ENCODE data around the gene ROM1. TPM values are rescaled to one million over a fixed set of nuclear protein-coding genes. Genes with fewer than 3 reads are reported as not detected.
A peak's percentile ranks its signal among the peaks of the same experiment; 100 is the strongest.

ROM1 gene
- total RNA-seq, 1 donor from 2014 or later: 1.2 TPM

- TF ChIP-seq CTCF (conservative IDR thresholded peaks at IDR 0.05; ENCODE audit: low read depth, low read length): peak; percentile 6
- H3K4me3 ChIP-seq (ENCODE audit: low read depth, low read length): peak within 1 kb of the TSS; percentile 85
- peak; percentile 95 for DNase-seq (ENCODE audit: low read depth)
Observed at GRCh38 chr11:62591448-62592145, 21.5 kb upstream of the ROM1 start, which contains the start of gene TUT1. Gene TUT1 (minus strand): TSS chr11:62591523. CDS start chr11:62591485, 38 bp downstream.

GRCh38 chr11:62592146-62592815, 20.8 kb upstream of the ROM1 start:
- H3K4me3 ChIP-seq (ENCODE audit: low read depth, low read length): peak overlapping the region; percentile 85
- no peak for TF ChIP-seq CTCF (conservative IDR thresholded peaks at IDR 0.05; ENCODE audit: low read depth, low read length)
- no peak for DNase-seq (ENCODE audit: low read depth)

- H3K4me3 ChIP-seq (ENCODE audit: low read depth, low read length): no peak overlapping the region
- DNase-seq (ENCODE audit: low read depth): no peak
- no peak for TF ChIP-seq CTCF (conservative IDR thresholded peaks at IDR 0.05; ENCODE audit: low read depth, low read length)
Observed at GRCh38 chr11:62592989-62593421, 20.1 kb upstream of the ROM1 start.

GRCh38 chr11:62593434-62594044, 19.5 kb upstream of the ROM1 start:
- peak; percentile 73 for TF ChIP-seq CTCF (conservative IDR thresholded peaks at IDR 0.05; ENCODE audit: low read depth, low read length)
- no peak for DNase-seq (ENCODE audit: low read depth)
- no peak overlapping the region for H3K4me3 ChIP-seq (ENCODE audit: low read depth, low read length)

- no peak overlapping the region for H3K4me3 ChIP-seq (ENCODE audit: low read depth, low read length)
- TF ChIP-seq CTCF (conservative IDR thresholded peaks at IDR 0.05; ENCODE audit: low read depth, low read length): no peak
- DNase-seq (ENCODE audit: low read depth): no peak
Observed at GRCh38 chr11:62595124-62595523, 17.9 kb upstream of the ROM1 start.

GRCh38 chr11:62599069-62599696, 13.9 kb upstream of the ROM1 start:
- peak overlapping the region; percentile 84 for H3K4me3 ChIP-seq (ENCODE audit: low read depth, low read length)
- DNase-seq (ENCODE audit: low read depth): no peak
- TF ChIP-seq CTCF (conservative IDR thresholded peaks at IDR 0.05; ENCODE audit: low read depth, low read length): no peak
